BJ (cell line): Measurements from ENCODE around the gene CACNA1G. TPM values are rescaled to one million over a fixed set of nuclear protein-coding genes. Genes with fewer than 3 reads are reported as not detected.

ENCODE experiments used
- CTCF ChIA-PET: fragments of 350-600 bp; formaldehyde crosslinking; extraction: SDS; loops from one replicate; lab custom pipeline; 2021; ENCODE audit warnings: antibody characterized with exemption, inconsistent platforms; lab: Yijun Ruan, JAX
- POLR2A ChIA-PET: fragments of 300-600 bp; sonication (Branson Sonifier 250); formaldehyde crosslinking; extraction: SDS; loops from one replicate; lab custom pipeline; 2021; ENCODE audit warnings: antibody characterized with exemption; lab: Charles Lee
- DNase-seq: peaks from one replicate; pipeline ENCODE4 v3.0.0-alpha.2; 2011; ENCODE audit warnings: low read depth
- H3K27me3 ChIP-seq: 2 replicates; pipeline ENCODE4 v1.6.0; 2011; ENCODE audit warnings: low read length; ENCODE audit not compliant: control insufficient read depth, insufficient read depth
- H3K36me3 ChIP-seq: 2 replicates; pipeline ENCODE4 v1.5.1; 2011; ENCODE audit warnings: low read length; ENCODE audit not compliant: control insufficient read depth, insufficient read depth
- H3K4me3 ChIP-seq: 2 replicates; pipeline ENCODE4 v1.5.1; 2011; ENCODE audit warnings: low read depth, mild to moderate bottlenecking, control low read depth, low read length
- polyA plus RNA-seq: library from polyadenylated mRNA; depleted of rRNA; stranded (reverse); fragments of >200 nt; gene quantifications from 2 replicates; pipeline ENCODE4 v1.2.3, GENCODE V29; 2011
- TF ChIP-seq, protein P1 (sequence below): IDR thresholded peaks from 2 replicates; pipeline ENCODE4 v1.5.1; 2011; ENCODE audit warnings: low read depth, mild to moderate bottlenecking, control low read depth, inconsistent platforms, low read length, moderate library complexity; ENCODE audit not compliant: insufficient read depth

The CACNA1G gene
- polyA plus RNA-seq, 1 experiment: 0.02 TPM

DNA sequence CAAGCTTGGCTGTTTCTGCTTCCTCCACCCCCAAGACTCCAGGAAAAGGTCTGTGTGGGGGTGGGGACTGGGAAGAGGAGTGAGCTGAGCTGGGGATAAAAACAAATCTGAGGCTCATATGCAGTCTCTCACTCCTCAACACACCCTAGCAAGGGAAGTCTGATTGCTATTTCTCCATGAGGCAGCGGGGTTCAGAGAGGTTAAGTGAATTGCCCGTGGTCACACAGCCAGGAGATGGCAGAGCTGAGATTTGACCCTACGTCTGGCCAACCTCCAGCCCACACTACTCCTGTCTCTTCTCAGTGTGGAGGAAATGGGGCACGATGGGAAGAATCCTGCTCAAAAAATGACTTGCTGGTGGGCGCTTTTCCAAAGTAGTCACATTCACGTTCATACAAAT is 69.4 kb downstream of the CACNA1G start:
- CTCF ChIA-PET: interaction anchor here (0.7 to 9.8 kb wide), 26 partner anchors 8 to 89 kb away, joined by 3 to 186 read pairs (median 8); partner anchors contain the start of genes CACNA1G, LUC7L3 and SPATA20

DNA sequence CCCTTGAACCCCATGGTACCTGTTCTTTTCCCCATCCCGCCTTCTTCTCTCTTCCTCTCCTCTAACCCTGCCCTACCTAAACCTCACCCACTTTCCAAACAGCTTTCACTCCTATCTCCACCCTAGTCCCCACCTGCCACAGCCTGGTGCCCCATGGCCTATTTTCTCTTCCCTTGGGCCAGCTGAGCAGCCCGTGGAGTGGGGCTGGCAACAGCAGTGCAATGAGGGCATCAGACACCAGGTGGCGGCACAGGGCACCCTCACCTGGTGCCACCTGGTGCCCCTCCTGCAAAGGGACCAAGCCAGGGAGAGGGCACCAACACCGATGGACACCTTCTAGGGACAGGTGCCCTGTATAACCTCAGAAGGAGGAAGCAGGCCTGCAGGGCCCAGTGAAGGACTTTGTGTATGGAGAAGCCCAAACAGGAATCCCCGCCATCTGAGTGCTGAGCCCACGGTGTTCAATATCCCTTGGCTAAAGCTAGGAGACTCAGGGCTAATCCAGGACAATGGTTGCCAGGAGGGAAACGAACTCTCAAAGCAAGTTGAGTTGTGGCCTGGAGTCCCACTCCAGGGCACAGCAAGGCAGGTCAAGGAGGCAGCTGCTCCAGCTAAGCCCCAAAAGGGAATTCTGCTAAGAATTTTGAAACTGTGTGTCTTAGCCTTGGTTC is 70.1 kb downstream of the CACNA1G start:
- H3K36me3 ChIP-seq: no peaks in the 10 kb centered on the region
- ChIA-PET CTCF (interaction anchor here (0.6 to 9.8 kb wide), 25 partner anchors 7 to 90 kb away, joined by 3 to 186 read pairs (median 9); partner anchors contain the start of genes CACNA1G, LUC7L3 and SPATA20), POLR2A (no interaction called here)
- no peaks in the 10 kb centered on the region for H3K27me3 ChIP-seq
- no peak overlapping the region for H3K4me3 ChIP-seq
- TF ChIP-seq, protein P1, sequence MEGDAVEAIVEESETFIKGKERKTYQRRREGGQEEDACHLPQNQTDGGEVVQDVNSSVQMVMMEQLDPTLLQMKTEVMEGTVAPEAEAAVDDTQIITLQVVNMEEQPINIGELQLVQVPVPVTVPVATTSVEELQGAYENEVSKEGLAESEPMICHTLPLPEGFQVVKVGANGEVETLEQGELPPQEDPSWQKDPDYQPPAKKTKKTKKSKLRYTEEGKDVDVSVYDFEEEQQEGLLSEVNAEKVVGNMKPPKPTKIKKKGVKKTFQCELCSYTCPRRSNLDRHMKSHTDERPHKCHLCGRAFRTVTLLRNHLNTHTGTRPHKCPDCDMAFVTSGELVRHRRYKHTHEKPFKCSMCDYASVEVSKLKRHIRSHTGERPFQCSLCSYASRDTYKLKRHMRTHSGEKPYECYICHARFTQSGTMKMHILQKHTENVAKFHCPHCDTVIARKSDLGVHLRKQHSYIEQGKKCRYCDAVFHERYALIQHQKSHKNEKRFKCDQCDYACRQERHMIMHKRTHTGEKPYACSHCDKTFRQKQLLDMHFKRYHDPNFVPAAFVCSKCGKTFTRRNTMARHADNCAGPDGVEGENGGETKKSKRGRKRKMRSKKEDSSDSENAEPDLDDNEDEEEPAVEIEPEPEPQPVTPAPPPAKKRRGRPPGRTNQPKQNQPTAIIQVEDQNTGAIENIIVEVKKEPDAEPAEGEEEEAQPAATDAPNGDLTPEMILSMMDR: peak; percentile 82
- no peak for DNase-seq

More for the DNA sequence above, 69.4 kb downstream of the CACNA1G start:
- Histone ChIP-seq H3K27me3 (no peaks in the 10 kb centered on the region), H3K4me3 (no peak overlapping the region), H3K36me3 (no peaks in the 10 kb centered on the region)
- TF ChIP-seq, protein P1: no peak
- DNase-seq: no peak
- POLR2A ChIA-PET: no interaction called here

GRCh38 chr17:50631195-50631907 is 70.8 kb downstream of the CACNA1G start:
- Histone ChIP-seq H3K27me3 (no peaks in the 10 kb centered on the region), H3K4me3 (no peak overlapping the region), H3K36me3 (no peaks in the 10 kb centered on the region)
- TF ChIP-seq, protein P1: no peak
- CTCF ChIA-PET: interaction anchor here (0.6 to 9.8 kb wide), 23 partner anchors 8 to 90 kb away, joined by 3 to 186 read pairs (median 9); partner anchors contain the start of genes CACNA1G and SPATA20
- POLR2A ChIA-PET: no interaction called here
- DNase-seq: no peak

DNA sequence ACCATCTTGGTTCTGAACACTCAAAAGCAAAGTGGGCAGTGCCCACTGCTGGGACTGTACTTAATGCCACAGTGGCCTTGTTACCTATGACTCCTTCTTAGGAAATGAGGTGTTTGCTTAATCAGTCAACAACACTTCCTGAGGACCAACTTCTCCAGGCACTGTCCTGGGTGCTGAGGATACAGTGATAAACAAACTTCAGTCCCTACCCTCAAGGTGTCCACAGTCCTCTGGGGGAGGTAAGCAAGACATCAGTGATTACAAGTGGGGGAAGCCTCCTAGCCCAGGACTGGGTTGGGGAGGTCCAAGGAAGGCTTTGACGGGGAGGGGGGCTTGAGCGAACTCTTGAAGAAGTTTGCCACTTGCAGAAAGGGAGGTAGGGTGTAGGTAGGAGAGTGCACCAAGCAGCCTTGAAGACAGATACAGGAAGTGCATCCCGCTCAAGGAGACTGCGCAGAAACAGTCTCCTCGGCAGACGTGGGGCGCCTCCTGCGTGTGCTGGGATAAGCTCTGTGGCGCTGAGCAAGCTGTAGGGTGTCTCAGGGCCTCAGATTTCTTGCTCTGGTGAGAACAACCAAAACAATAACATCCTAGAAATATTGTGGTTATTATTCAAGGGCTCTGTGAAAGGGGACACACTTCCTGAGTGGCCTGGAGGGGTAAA is 71.5 kb downstream of the CACNA1G start:
- H3K4me3 ChIP-seq: no peak overlapping the region
- no peak for DNase-seq
- H3K36me3 ChIP-seq: no peaks in the 10 kb centered on the region; the same call in 1 of the 2 replicates
- TF ChIP-seq, protein P1: no peak
- ChIA-PET POLR2A (no interaction called here), CTCF (interaction anchor here (1.0 to 9.8 kb wide), 20 partner anchors 7 to 210 kb away, joined by 3 to 186 read pairs (median 9); partner anchors contain the start of genes CACNA1G and SPATA20)
- H3K27me3 ChIP-seq: no peaks in the 10 kb centered on the region
